Tibial nerve (tissue), 4 donors: ENCODE results near the gene SDSL. TPM values are rescaled to one million over a fixed set of nuclear protein-coding genes. Genes with fewer than 3 reads are reported as not detected.
A peak's percentile ranks its signal among the peaks of the same experiment; 100 is the strongest.

Experiments
- DNase-seq, 2 donors: peaks; one replicate each; pipeline ENCODE4 v3.0.0-alpha.2; 2019; ENCODE audit warnings: low spot score in 2 of 2
- H3K27ac ChIP-seq, 4 donors: fragments of 200-600 bp; sonication (generic) in 3 of 4; one replicate each; pipeline ENCODE4 v1.5.1; 2017 to 2019; ENCODE audit warnings: mild to moderate bottlenecking in 1 of 4
- H3K27me3 ChIP-seq, 2 donors: fragments of 200-600 bp; sonication (generic) in 1 of 2; one replicate each; pipeline versions ENCODE4 v1.5.1 to v1.6.0; 2017 to 2019
- H3K36me3 ChIP-seq, 3 donors: fragments of 200-600 bp; sonication (generic); one replicate each; pipeline ENCODE4 v1.5.1; 2018 to 2019
- H3K4me1 ChIP-seq, 4 donors: fragments of 200-600 bp; sonication (generic) in 3 of 4; one replicate each; pipeline ENCODE4 v1.5.1; 2017 to 2019
- H3K4me3 ChIP-seq, 4 donors: fragments of 200-600 bp; sonication (generic) in 3 of 4; one replicate each; pipeline ENCODE4 v1.5.1; 2017 to 2019; ENCODE audit warnings: mild to moderate bottlenecking in 1 of 4, moderate library complexity in 1 of 4
- H3K9me3 ChIP-seq, 4 donors: fragments of 200-600 bp; sonication (generic) in 3 of 4; one replicate each; pipeline ENCODE4 v1.5.1; 2017 to 2019
- EP300 ChIP-seq, 2 donors: sonication (generic); formaldehyde crosslinking; IDR thresholded peaks; one replicate each; pipeline ENCODE4 v1.6.1; 2017; ENCODE audit warnings: antibody characterized with exemption in 2 of 2, mild to moderate bottlenecking in 1 of 2
- POLR2A ChIP-seq, 2 donors: fragments of 450-650 bp; IDR thresholded peaks; one replicate each; pipeline ENCODE4 v1.6.1; 2017; ENCODE audit warnings: antibody characterized with exemption in 2 of 2, mild to moderate bottlenecking in 2 of 2, moderate library complexity in 2 of 2
- WGBS, 2 donors: methylation state at CpG; one replicate each; pipeline ENCODE4 v1.1.5; 2018; 5-methylcytosine and 5-hydroxymethylcytosine counted together
- total RNA-seq, 4 donors: library from RNA; depleted of rRNA; stranded (reverse); fragments of >200 nt; gene quantifications; one replicate each; pipeline ENCODE4 v1.1.0, GENCODE V29; 2016
- TF ChIP-seq, protein P1 (sequence below), 5 experiments: fragments of 200-600 bp in 3 of 5; fragments of 450-650 bp in 2 of 5; sonication (generic) in 3 of 5; IDR thresholded peaks; one replicate each; pipeline ENCODE4 v1.5.1; 2016 to 2019; ENCODE audit warnings: antibody characterized with exemption in 5 of 5, mild to moderate bottlenecking in 3 of 5, moderate library complexity in 2 of 5

The SDSL gene
- total RNA-seq, 4 donors from 2014 or later, result 1.9 to 3.0 (median 2.3) TPM

DNA sequence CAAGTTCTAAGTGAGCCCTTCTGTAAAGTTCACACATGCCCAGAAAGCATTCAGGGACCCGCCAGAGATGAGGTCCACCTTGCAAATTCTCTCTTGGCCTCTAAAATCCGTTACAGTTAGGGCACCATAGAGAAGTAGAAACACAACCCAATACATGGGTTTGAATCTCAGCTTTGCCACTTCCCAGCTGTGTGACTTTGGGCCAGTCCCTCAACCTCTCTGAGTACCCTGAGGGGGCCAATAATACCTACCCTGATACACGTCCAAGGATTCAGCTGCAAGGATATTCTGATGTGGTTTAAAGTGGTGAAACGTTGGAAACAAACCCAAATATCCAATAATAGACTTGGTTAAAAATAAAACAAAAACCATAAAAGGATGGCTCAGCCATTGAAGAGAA is 37.8 kb downstream of the SDSL start:
- TF ChIP-seq POLR2A (IDR thresholded peaks at IDR 0.05) (no peak), EP300 (IDR thresholded peaks at IDR 0.05) (no peak)
- TF ChIP-seq, protein P1, sequence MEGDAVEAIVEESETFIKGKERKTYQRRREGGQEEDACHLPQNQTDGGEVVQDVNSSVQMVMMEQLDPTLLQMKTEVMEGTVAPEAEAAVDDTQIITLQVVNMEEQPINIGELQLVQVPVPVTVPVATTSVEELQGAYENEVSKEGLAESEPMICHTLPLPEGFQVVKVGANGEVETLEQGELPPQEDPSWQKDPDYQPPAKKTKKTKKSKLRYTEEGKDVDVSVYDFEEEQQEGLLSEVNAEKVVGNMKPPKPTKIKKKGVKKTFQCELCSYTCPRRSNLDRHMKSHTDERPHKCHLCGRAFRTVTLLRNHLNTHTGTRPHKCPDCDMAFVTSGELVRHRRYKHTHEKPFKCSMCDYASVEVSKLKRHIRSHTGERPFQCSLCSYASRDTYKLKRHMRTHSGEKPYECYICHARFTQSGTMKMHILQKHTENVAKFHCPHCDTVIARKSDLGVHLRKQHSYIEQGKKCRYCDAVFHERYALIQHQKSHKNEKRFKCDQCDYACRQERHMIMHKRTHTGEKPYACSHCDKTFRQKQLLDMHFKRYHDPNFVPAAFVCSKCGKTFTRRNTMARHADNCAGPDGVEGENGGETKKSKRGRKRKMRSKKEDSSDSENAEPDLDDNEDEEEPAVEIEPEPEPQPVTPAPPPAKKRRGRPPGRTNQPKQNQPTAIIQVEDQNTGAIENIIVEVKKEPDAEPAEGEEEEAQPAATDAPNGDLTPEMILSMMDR (IDR thresholded peaks at IDR 0.05), result no peak
- 33 to 41% methylated on average over 4 of the region's 4 CpGs for WGBS, 2 donors
- Histone ChIP-seq H3K36me3 (no peaks in the 10 kb centered on the region), H3K27ac (no peak overlapping the region), H3K9me3 (peaks cover 0 to 3% (median 0%) of the 10 kb centered on the region in 4 donors), H3K4me3 (no peak overlapping the region), H3K27me3 (peaks cover 0 to 71% of the 10 kb centered on the region in 2 donors), H3K4me1 (peaks cover 0 to 26% (median 22%) of the 10 kb centered on the region in 4 donors)
- DNase-seq, result no peak

- H3K27me3 ChIP-seq, result peaks cover 0 to 88% of the 10 kb centered on the region in 2 donors
- TF ChIP-seq, protein P1 (IDR thresholded peaks at IDR 0.05), result no peak
- TF ChIP-seq EP300 (IDR thresholded peaks at IDR 0.05), result no peak
- TF ChIP-seq POLR2A (IDR thresholded peaks at IDR 0.05), result no peak
- H3K27ac ChIP-seq, result no peak overlapping the region
- peaks cover 0 to 42% (median 25%) of the 10 kb centered on the region in 4 donors for H3K4me1 ChIP-seq
- H3K4me3 ChIP-seq, result no peak overlapping the region
- no peaks in the 10 kb centered on the region for H3K36me3 ChIP-seq
- DNase-seq, result no peak
- H3K9me3 ChIP-seq, result peaks cover 0 to 3% (median 0%) of the 10 kb centered on the region in 4 donors
- 27% methylated on average over 5 of the region's 5 CpGs for WGBS, 2 donors
These were observed 39.5 kb downstream of the SDSL start for GRCh38 chr12:113461666-113462065.

DNA sequence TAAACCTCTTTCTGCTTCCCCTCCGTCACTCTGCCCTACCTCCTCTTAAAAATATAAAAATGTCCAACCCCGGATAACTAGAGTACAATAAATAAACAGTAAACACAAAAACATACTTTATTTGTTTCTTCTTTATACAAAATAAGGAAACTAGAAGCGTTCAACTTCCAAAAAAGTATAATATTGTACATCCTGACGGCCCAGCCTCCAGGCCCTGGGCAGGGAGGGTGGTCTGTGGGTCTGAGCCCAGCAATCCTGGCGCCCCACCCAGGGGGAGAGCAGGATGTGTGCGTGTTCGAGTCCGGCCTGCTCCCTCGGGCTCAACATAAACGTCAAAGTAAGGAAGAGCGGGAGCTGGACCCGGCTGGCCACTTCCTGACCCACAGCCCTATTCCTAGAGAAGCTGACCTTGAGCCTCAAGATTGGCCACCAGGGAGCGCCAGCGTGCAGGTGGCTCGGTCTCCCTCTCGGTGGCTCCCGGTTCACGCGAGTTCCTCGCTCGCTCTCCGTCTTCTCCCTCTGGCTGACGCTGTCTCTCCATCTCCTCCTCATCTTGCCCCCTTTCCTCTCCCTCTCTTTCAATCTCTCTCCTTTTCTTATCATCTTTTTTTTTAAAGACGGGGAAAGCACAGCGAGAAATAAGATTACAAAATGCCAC is 40.1 kb downstream of the SDSL start:
- WGBS, 2 donors, result 11% methylated on average over 25 of the region's 25 CpGs
- Histone ChIP-seq H3K4me3 (peak overlapping the region in 2 of 4 donors; percentile 6 to 31), H3K9me3 (peaks cover 0 to 3% (median 0%) of the 10 kb centered on the region in 4 donors), H3K36me3 (no peaks in the 10 kb centered on the region), H3K27me3 (peaks cover 0 to 92% of the 10 kb centered on the region in 2 donors), H3K27ac (no peak overlapping the region), H3K4me1 (peaks cover 0 to 47% (median 26%) of the 10 kb centered on the region in 4 donors)
- TF ChIP-seq, protein P1 (IDR thresholded peaks at IDR 0.05), result peak; percentile 63 to 78 (median 67)
- no peak for TF ChIP-seq POLR2A (IDR thresholded peaks at IDR 0.05)
- peak; percentile 54 to 75 for DNase-seq

- peaks cover 0 to 57% (median 34%) of the 10 kb centered on the region in 4 donors for H3K4me1 ChIP-seq
- no peaks in the 10 kb centered on the region for H3K36me3 ChIP-seq
- no peak for DNase-seq
- no peak overlapping the region for H3K27ac ChIP-seq
- H3K27me3 ChIP-seq, result peaks cover 0 to 97% of the 10 kb centered on the region in 2 donors
- peaks cover 0 to 3% (median 0%) of the 10 kb centered on the region in 4 donors for H3K9me3 ChIP-seq
- no peak for TF ChIP-seq EP300 (IDR thresholded peaks at IDR 0.05)
- TF ChIP-seq, protein P1 (IDR thresholded peaks at IDR 0.05), result no peak
- no peak for TF ChIP-seq POLR2A (IDR thresholded peaks at IDR 0.05)
- H3K4me3 ChIP-seq, result peak overlapping the region in 3 of 4 donors; percentile 6 to 31 (median 19)
- WGBS, 2 donors, result 3 to 4% methylated on average over 44 to 81 of the region's 91 CpGs
These were observed 41.0 kb downstream of the SDSL start for GRCh38 chr12:113462998-113463745.
